Measurements from ENCODE around the gene RFESD.
"Not testable (repeated sequence)": the region's sequence is repeated elsewhere in the genome, so short reads cannot be mapped to it uniquely, and the experiment has no call there.

The RFESD gene

DNA sequence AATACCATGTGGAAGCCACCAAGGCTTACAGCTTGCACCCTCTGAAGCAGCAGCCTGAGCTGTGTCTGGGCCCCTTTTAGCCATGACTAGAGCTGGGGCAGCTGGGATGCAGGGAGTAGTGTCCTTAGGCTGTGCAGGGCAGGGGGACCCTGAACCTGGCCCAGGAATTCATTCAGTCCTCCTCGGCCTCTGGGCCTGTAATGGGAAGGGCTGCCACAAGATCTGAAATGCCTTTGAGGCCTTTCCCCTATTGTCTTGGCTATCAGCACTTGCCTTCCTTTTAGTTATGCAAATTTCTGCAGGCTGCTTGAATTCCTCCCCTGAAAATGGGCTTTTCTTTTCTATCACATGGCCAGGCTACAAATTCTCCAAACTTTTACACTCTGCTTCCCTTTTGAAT is 17.6 kb upstream of the RFESD start:
- DNase-seq (ENCODE audit: low spot score): no peak

DNA sequence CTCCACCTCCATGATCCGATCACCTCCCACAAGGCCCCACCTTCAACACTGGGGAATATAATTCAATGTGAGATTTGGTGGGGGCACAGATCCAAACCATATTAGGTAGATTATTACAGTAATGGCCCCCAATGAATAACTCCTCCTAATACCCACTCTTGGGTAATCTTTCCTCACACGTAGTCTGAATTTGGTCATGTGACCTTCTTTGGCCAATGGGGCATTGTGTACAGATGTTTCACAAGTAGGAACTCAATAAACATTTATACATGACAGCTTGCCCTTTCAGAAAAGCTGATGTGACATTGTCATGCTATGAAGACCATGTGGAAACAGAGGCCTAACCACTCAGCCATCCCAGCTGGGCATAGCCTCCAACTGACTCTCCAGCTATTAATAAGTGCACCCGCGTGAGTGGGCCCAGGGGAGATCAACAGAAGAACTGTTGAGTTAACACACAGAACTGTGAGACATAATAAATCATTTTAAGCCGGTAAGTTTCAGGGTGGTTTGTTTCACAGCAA is 16.1 kb upstream of the RFESD start:
- DNase-seq (ENCODE audit: low spot score): no peak

DNA sequence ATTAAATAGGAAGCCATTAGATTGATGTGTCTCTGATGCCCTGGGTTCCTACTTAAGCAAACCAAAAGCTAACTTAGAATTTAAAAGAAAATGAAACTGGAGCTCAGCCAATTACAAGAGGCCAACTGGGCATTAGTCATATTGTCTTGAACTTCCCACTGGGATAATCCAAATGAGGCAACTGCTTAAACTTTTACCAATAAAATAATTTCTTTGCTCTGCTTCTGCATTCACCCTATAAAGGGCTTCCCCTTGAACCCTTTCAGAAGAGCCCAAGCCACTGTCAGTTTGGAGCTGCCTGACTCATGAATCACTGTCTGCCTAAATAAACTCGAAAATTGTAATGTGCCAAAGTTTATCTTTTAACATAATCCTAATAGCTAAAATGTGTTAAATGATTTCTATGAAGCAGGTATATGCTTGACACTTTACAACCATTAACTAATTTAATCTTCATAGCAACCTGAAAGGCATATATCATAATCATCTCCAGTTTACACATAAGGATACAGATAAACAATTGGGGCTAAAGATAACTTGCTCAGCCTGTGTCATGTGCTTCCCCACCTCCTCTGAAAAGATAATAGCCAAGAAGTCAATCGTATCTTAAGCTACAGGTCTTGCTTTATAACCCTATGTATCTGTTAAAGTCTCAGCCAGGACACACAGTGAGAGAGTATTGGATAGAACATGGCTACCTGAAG is 15.2 kb upstream of the RFESD start:
- no peak for DNase-seq (ENCODE audit: low spot score)

DNA sequence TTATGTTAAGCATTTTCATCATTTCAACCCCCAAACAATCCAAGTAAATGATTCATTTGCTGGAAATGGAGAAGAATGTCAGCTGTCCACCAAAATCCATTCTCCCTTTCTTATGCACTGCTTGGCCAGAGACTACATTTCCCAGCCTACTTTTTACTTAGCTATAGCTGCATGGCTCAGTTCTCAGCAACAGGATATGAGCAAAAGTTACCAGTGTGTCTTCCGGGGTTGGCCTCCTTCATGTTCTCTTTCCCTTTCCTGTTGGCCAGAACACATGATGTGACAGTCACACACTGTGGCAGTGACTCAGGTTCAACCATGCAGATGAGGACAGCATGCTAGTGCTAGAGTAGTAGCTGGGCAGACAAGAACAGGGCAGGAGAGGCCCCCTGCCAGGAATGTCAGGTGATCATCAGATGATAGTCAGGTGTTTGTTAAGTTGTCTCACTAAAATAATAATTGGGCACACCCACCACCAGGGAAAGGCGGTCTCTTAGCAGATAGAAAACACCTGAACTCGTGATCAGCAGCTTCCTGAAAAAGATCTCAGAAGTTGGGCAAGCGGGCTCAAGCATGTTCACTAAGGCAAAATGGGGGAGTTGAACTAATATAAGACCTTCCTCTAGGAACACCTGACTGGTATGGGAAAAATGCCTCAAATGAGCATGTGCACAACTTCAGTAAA is 14.4 kb upstream of the RFESD start:
- peak; percentile 69 for DNase-seq (ENCODE audit: low spot score)

DNA sequence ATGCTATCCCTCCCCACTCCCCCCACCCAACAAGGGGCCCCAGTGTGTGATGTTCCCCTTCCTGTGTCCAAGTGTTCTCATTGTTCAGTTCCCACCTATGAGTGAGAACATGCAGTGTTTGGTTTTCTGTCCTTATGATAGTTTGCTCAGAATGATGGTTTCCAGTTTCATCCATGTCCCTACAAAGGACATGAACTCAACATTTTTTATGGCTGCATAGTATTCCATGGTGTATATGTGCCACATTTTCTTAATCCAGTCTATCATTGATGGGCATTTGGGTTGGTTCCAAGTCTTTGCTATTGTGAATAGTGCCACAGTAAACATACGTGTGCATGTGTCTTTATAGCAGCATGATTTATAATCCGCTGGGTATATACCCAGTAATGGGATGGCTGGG is 13.6 kb upstream of the RFESD start:
- not testable (repeated sequence) for DNase-seq (ENCODE audit: low spot score)

DNA sequence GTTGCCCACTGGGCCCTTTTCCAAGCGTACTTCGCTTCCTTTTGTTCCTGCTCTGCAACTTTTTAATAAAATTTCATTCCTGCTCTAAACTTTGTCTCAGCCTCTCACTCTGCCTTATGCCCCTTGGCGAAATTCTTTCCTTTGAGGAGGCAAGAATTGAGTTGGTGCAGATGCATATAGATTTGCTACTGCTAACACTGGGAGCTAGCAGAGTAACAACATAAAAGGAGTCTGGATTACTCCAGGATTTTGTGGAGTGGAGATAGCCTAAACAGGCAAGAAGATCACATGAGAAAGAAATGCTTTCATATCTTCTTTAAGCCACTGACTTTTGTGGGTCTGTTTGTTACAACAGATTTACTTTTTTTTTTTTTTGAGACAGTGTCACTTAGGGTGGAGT is 12.9 kb upstream of the RFESD start:
- no peak for DNase-seq (ENCODE audit: low spot score)

DNA sequence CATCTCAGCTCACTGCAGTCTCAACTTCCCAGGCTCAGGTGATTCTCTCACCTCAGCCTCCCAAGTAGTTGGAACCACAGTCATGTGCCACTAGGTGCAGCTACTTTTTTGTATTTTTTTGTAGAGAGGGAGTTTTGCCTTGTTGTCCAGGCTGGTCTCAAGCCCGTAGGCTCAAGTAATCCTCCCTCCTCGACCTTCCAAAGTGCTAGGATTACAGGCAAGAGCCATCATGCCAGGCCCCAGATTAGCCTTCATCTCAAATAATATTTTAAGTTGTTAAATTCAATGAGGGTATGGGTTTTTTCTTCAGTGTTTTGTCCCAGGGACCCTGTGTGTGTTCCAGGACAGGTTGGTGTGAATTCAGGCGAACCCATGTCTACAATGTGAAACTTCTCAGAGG is 12.5 kb upstream of the RFESD start:
- no peak for DNase-seq (ENCODE audit: low spot score)

DNA sequence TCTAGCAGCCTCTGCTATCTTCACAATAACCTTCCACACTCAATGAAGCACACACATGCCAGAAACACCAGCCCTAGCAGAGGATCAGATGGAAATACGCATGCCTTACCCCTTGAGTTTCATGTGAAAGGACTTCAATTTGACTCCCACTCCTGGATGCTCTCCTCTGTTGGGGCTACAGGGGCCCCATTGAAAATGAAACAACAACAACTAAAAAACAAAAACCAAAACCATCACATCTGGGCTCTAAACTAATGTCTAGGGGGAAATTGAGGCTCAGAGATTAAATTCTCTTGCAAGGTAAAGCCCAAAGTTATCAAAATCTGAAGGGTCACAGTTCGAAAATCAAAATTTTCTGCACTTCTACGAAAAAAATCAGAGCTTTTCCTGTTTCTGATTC is 7.9 kb upstream of the RFESD start:
- DNase-seq (ENCODE audit: low spot score): no peak

DNA sequence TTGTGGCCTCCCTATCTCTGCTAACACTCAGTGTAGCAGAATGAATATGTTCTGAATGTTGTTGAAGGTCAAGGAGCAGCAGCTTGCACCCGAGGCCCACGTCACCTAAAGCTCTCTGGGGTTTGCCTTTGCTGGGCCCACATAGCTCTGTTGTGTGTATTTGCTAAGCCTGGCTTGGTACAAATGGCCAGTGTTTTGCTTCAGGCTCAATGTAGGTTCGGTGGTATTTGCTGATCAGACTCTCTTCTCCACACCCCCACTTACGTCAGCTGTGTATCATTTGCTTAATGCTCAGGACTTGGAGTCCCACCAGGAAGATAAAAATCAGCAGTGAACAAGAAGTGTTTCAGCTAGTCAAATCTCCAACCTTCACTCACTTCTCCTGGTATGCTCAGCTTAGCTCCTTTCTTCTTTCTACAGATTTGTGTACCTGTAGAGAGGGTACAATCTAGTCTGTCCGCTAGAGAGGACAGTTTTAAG is 4.8 kb upstream of the RFESD start:
- no peak for DNase-seq (ENCODE audit: low spot score)

DNA sequence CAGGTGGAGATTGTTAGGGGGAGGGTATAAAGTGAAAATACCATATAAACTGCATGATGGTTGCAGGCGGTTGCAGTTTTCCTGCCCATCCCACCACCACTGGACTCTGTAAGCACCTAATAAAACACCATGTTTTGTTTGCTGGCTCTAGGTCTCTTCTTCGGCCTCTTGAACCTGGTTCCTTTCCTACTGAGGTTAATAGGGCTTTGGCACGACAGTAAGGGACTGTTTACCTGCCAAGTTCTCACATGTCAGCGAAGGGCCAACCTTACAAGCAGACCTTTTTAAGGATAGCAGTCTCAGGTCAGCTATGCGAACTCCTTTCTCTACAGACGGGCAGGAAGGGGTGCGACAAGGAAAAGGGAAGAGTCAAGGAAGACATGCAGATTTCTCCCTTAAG is 3.4 kb upstream of the RFESD start:
- no peak for DNase-seq (ENCODE audit: low spot score)

DNA sequence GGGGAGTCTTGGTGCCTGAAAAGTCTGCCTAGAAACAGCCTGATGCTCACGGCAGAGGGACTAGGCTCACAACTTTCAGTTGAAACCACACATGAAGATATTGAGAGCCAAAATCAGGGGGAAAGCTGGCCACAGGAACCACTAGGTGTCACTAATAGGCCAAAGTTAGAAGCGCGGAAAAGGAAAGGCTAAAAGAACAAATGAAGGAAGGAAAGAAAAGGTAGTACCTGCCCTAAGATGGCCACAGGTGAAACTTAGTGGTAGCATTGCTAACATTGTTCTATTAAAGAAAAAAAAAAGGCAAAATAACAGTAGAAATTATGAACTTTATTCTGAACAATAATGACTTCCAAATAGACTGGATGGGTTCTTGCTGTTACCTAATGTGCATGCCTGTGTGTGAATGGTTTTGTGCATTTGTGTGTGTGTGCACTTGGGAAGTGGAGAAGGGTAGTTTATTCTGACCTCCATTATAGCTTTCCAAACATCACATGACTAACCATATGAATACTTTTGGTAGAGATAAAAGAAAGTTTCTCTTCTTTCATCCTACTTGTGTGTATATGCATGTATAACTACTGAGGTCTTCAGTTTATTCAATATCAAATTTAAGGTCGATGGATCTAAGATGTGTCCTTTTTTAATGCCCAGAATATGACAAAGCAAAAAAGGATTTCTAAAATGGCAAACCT is 2.1 kb upstream of the RFESD start:
- DNase-seq (ENCODE audit: low spot score): peak; percentile 83

DNA sequence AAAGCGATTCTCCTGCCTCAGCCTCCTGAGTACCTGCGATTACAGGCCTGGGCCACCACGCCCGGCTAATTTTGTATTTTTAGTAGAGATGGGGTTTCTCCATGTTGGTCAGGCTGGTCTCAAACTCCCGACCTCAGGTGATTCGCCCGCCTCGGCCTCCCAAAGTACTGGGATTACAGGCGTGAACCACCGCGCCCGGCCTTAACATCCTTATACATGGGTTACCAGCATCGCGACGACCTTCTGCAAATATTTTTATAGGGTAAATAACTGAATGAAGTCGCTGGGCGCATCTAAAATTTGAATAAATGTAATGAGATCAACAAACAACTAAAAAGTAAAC is 380 bp upstream of the RFESD start:
- DNase-seq (ENCODE audit: low spot score): not testable (repeated sequence)

DNA sequence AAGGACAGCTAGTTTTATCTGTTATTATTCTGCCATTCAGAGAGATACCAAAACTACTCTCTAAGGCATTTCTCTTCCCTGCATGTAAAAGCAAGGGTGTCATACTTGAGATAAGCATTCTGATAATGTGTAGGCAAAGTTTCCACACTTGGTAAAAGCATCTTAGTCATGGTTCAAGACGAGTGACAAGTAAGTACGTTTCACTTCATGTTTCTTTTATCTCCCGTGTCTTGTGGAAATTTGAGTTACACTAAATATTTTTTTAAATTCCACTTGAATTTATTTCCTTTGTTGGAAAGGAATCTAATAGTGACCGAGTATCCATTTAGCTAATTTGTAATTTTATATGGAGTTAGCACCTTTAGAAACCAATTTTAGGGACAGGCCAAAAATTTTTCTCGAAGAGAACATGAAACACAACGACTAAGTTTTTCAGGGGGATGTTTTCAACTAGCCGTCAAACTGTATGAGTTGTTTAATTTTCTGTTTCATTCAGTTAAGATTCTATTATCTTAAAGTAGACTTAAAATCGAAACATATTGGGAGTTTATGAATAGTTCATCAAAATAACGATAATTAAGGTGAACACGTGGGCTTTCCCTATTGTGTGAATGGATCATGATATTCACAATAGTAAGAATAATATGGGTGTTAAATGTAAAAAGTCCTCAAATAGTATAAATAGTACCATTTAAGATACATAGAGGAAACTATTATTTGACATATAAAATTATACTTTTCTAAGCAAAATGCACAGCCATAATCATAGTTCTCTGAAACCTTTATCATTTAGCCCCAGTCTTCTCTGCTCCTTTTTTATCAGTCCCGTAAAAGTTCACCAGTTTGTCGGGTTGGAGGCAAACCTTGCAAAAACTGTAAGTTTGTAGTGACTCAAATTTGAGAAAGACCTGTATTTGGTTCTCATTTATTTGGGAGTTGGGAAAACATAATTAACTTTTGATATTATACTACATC is 1.6 kb downstream of the RFESD start:
- peak; percentile 15 for DNase-seq (ENCODE audit: low spot score)

DNA sequence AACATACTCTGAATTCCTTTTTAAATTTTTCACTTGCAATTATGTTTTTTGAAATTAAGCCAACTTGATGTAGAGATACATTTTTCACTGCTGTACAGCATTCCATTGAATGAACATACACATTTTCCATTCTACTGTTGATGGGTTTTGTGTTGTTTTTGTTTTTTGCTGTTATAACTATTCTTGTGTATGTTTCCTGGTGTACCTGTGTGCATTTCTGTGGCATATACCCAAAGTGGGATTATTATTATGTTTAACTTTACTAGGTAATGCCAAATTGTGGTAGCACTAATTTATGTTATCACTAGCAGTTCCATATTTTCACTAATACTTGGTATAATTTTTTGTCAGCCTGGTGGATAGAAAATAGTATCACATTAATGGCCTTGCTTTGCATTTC is 2.7 kb downstream of the RFESD start:
- DNase-seq (ENCODE audit: low spot score): no peak

DNA sequence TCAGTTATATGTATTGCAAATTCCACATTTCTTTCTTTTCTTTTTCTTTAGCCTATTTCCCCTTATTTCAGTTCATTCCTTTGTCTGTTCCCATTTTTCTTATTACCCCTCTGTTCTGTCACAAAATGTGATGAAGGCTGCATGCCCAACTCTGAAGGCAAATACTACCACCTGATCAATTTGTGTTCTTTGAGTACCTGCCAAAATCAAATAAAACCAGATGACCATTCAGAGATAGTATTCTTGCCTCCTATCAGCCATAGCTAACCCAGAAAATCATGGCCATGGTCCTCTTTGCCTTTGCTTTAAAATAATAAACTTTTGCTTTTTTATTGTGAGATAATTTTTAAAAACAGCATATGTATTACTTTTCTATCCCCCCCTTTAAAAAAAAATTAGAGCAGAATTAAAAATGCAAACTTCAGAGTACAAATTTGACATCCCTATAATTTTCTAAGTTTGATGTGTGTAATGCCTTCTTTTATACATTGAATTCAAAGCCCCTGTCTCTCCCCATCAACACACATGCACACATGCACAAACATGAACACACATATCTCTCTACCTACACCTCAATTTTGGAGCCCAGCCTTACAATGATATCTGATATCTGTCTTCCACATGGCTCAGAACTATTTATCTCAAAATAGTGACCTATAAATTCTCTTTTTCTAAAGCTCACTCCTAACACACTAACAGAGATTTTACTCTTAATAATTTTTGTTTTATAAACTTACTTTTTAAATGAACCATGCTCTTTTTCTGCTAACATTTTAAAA is 3.5 kb downstream of the RFESD start:
- no peak for DNase-seq (ENCODE audit: low spot score)

DNA sequence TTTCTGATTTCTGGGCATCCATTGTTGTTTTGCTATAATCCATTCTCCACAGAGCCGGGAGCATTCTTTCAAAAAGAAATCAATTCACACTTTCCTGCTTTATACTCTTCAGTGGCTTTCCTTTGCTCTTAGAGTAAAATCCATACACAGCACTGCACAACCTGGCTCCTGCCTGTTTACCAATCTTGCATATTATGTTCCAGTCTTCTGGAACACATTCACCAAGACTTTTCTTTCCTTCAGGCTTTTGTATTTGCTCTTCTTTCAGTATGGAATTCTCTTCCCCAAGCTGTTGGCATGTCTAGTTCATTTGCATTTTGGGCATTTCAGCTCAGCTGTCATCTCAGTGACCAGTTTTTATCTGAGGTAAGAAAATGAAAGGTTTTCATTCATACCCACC is 6.3 kb downstream of the RFESD start:
- no peak for DNase-seq (ENCODE audit: low spot score)

DNA sequence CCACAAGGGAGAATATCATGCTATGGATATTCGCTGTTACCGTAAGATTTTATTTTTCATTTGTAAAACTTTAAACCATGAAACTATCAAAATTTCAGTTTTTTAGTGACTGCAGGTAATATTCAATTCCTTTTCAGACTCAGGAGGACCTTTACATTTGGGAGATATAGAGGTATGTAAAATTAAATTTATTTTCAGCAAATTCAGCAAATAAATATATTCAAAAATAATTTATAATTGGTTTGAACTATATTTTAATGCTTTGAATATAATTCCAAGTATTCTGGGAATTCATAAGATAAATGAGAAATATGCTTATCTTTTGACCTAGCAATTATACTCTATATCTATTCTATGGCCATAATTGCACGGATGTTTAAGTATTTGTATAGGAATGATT is 7.6 kb downstream of the RFESD start:
- no peak for DNase-seq (ENCODE audit: low spot score)

DNA sequence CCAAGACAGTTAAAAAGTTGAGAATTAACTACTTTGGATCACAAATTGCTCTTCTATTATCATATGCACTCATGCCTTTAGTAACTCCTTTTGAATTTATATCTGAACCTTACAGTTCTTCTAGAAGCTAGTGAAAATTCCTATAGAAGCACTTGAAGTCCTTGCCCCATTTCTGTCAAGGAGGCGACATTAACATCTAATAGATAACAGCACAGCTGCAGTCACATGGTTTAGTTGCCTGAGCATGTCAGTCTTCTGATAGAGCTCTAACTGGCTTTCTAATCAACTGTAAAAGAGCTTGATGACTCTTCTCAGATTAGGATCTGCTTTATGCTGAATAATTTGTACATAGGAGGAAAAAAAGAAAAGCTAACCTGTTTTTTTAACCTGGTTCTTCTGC is 9.0 kb downstream of the RFESD start:
- no peak for DNase-seq (ENCODE audit: low spot score)

DNA sequence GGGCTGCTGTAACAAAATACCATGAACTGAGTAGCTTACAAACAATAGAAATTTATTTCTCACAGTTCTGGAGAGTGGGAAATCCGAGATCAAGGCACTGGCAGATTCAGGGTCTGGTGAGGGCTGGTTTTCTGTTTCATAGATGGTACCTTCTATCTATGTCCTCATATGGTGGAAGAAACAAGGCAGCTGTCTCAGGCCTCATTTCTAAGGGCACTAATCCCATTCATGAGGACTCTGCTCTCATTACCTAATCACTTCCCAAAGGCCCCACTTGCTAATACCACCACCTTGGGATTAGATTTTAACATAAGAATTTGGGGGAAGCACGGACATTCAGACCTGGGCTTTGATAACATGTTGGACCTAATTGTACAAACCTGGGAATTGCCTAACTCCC is 13.5 kb downstream of the RFESD start:
- DNase-seq (ENCODE audit: low spot score): no peak

DNA sequence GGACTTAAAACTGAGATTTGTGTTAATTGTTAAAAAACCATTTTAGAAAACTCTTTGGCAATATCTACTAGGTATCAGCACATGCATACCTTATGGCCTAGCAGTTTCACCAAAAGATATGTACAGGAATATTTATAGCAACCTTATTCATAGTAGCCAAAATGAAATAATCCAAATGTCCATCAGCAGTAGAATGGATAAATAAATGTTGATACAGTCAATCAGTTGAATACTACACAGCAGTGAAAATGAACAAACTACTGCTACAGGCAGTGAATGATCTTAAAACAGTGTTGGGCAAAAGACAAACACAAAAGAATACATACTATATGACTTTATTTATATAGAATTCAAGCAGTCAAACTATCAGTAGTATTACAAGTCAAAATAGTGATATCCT is 16.4 kb downstream of the RFESD start:
- DNase-seq (ENCODE audit: low spot score): no peak

DNA sequence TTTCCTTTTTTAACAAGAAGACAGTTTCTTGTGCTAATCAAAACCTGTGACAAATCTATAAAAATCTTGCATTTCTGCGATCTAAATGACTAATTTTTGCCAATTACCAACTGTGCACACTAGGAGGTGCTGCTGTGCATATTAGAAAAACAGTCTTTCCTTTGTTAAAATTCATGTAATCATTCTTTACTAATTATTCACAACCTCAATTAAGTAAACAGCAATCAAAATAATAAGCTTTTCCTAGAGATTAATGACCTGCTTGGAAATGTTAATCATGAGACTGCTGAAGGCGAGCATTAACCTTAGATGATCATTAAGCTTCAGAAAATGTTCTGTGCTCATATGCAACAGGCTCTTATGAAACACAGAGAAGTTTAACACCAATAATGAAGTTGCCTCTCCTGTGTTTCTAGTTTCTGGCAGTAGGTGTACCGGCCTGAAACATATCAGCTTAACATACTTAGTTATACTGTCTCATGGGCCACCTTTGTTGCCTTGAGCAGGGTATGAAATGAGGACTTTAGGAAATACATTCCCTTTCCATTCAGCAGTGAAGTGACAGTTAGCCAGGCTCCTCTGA is 17.7 kb downstream of the RFESD start:
- DNase-seq (ENCODE audit: low spot score): peak; percentile 61

Measured in NAMALWA (cell line).